GM12875 (cell line): ENCODE measurements around the gene BCL6B.

Source experiments
- H3K4me3 ChIP-seq: one replicate; pipeline ENCODE4 v1.5.1; 2011; ENCODE audit warnings: low read depth, low read length, control low read depth
- TF ChIP-seq, protein P1 (sequence below): IDR thresholded peaks from 2 replicates; pipeline ENCODE4 v1.5.1; 2011; ENCODE audit warnings: low read depth, mild to moderate bottlenecking, control low read depth, inconsistent platforms, low read length, moderate library complexity, borderline replicate concordance; ENCODE audit not compliant: insufficient read depth

The BCL6B gene

DNA sequence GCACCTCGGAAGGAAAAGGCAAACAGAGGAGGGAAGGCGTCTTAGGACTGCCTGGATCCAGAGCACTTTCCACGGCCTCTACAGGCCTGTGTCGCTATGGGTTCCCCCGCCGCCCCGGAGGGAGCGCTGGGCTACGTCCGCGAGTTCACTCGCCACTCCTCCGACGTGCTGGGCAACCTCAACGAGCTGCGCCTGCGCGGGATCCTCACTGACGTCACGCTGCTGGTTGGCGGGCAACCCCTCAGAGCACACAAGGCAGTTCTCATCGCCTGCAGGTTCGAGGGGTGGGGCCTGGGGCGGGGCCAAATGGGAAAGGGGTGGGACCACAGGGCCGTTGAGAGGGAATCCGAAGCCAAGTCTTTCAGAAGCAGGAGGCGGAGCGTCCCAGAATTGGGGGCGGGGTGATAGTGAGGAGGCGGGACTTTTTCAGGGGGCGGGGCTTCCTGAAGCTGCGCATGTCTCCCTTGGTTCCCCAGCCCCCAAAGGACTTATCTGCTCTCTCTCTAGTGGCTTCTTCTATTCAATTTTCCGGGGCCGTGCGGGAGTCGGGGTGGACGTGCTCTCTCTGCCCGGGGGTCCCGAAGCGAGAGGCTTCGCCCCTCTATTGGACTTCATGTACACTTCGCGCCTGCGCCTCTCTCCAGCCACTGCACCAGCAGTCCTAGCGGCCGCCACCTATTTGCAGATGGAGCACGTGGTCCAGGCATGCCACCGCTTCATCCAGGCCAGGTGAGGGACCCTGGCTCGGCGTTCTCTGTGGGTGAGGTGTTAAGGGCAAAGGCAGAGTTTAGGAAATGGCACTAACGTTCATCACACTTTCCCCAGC lies 939 bp downstream of the BCL6B start:
- TF ChIP-seq, protein P1, sequence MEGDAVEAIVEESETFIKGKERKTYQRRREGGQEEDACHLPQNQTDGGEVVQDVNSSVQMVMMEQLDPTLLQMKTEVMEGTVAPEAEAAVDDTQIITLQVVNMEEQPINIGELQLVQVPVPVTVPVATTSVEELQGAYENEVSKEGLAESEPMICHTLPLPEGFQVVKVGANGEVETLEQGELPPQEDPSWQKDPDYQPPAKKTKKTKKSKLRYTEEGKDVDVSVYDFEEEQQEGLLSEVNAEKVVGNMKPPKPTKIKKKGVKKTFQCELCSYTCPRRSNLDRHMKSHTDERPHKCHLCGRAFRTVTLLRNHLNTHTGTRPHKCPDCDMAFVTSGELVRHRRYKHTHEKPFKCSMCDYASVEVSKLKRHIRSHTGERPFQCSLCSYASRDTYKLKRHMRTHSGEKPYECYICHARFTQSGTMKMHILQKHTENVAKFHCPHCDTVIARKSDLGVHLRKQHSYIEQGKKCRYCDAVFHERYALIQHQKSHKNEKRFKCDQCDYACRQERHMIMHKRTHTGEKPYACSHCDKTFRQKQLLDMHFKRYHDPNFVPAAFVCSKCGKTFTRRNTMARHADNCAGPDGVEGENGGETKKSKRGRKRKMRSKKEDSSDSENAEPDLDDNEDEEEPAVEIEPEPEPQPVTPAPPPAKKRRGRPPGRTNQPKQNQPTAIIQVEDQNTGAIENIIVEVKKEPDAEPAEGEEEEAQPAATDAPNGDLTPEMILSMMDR = no peak
- peak overlapping the region; percentile 21 for H3K4me3 ChIP-seq

DNA sequence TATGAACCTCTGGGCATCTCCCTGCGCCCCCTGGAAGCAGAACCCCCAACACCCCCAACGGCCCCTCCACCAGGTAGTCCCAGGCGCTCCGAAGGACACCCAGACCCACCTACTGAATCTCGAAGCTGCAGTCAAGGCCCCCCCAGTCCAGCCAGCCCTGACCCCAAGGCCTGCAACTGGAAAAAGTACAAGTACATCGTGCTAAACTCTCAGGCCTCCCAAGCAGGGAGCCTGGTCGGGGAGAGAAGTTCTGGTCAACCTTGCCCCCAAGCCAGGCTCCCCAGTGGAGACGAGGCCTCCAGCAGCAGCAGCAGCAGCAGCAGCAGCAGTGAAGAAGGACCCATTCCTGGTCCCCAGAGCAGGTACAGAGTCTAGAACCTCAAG lies 1.5 kb downstream of the BCL6B start:
- TF ChIP-seq, protein P1 = no peak
- H3K4me3 ChIP-seq = no peak overlapping the region

DNA sequence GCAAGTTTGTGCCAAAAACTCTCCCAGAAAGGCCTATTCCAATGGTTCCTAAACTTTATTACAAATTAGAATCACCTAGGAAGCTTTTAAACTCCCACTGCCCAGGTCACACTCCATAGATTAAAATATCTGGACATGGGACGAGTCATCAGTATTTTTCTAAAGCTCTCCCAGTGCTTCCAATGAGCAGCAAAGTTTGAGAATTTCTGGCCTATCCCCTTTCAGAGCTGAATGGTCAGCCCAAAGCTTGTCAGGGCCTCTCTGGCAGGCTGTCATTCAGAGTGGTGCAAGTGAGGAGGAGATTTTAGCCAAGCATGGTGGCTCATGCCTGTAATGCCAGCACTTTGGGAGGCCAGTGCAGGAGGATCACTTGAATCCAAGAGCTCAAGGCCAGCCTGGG lies 2.4 kb downstream of the BCL6B start:
- TF ChIP-seq, protein P1 = no peak
- no peak overlapping the region for H3K4me3 ChIP-seq

DNA sequence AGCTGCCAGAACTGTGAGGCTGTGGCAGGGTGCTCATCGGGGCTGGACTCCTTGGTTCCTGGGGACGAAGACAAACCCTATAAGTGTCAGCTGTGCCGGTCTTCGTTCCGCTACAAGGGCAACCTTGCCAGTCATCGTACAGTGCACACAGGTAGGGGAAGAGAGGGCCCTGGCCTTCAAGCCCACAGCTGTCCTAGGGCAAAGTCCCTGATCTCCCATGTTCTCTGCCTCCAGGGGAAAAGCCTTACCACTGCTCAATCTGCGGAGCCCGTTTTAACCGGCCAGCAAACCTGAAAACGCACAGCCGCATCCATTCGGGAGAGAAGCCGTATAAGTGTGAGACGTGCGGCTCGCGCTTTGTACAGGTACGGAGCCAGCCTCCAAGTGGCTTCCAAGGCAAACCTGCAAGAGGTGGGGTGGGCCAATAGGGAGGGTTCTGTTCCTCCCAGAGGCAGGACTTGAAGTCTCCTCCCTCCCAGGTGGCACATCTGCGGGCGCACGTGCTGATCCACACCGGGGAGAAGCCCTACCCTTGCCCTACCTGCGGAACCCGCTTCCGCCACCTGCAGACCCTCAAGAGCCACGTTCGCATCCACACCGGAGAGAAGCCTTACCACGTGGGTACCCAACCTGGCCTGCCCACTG lies 3.7 kb downstream of the BCL6B start:
- no peak overlapping the region for H3K4me3 ChIP-seq
- TF ChIP-seq, protein P1 = no peak

DNA sequence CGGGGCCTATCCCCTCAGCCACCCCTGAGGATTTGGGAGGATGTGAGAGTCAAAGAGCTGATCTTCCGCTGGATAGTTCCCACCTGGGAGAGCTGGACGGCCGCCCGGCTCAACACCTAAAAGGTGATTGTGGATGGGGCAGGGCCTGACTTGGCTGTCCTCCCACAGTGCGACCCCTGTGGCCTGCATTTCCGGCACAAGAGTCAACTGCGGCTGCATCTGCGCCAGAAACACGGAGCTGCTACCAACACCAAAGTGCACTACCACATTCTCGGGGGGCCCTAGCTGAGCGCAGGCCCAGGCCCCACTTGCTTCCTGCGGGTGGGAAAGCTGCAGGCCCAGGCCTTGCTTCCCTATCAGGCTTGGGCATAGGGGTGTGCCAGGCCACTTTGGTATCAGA lies 4.5 kb downstream of the BCL6B start:
- TF ChIP-seq, protein P1 = no peak
- H3K4me3 ChIP-seq = no peak overlapping the region

DNA sequence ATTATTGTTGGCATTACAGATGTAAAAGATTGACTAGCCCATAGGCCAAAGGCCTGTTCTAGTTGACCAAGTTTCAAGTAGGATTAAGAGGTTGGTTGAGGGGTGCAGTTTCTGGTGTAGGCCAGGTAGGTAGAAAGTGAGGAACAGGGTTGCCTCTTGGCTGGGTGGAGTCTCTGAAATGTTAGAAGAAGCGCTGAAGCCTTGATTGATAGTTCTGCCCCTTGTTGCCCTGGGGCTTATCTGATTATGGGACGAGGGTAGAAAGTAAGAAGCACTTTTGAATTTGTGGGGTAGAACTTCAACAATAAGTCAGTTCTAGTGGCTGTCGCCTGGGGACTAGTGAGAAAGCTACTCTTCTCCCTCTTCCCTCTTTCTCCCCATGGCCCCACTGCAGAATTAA lies 6.2 kb downstream of the BCL6B start:
- TF ChIP-seq, protein P1 = no peak

DNA sequence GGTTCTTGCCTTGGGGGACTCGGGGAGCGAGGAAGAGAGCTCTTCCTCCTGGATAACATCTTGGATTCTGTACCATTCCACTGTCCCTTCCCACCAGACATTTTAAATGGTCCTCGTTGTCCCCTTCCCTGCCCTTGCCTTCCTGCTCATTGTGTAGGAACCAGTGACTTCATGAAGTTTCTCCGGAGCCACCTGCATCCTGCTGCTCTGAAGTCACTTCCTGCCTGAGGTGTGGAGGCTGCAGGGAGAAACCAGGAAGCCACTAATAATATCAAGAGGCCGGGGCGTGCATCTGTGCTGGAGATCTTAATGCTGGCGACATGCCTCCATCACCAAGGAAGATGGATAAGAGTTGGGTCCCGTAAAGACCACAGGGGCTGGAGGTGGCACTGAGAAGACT lies 6.8 kb downstream of the BCL6B start:
- TF ChIP-seq, protein P1 = no peak
- H3K4me3 ChIP-seq = no peak overlapping the region

More for the DNA sequence above, 6.2 kb downstream of the BCL6B start:
- no peak overlapping the region for H3K4me3 ChIP-seq
